ENCODE results near the gene FARP1.
"Not testable (repeated sequence)": the region's sequence is repeated elsewhere in the genome, so short reads cannot be mapped to it uniquely, and the experiment has no call there.

FARP1 gene

DNA sequence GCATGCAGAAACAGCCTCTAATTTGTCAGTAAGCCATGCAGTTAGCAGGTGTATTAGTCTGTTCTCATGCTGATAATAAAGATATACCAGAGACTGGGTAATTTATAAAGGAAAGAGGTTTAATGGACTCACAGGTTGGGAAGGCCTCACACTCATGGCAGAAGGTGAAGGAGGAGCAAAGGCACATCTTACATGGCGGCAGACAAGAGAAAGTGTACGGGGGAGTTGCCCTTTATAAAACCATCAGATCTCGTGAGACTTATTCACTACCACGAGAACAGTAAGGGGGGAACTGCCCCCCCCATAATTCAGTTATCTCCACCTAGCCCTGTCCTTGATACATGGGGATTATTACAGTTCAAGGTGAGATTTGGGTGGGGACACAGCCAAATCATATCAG is 87.9 kb downstream of the FARP1 start:
- DNase-seq, result not testable (repeated sequence)

DNA sequence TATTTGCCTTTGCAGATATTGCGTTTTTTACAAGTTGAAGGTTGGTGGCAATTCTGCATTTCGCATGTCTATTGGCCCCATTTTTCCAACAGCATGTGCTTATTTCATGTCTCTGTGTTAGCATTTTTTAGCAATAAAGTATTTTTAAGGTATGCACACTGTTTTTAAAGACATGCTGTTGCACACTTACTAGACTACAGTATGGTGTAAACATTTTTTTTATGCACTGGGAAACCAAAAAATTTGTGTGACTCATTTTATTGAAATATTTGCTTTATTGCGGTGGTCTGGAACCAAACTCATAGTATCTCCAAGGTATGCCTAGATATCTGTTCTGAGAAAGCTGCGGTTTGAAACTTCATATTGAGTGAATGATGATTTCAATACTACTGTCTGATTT is 89.6 kb downstream of the FARP1 start:
- DNase-seq, result no peak

DNA sequence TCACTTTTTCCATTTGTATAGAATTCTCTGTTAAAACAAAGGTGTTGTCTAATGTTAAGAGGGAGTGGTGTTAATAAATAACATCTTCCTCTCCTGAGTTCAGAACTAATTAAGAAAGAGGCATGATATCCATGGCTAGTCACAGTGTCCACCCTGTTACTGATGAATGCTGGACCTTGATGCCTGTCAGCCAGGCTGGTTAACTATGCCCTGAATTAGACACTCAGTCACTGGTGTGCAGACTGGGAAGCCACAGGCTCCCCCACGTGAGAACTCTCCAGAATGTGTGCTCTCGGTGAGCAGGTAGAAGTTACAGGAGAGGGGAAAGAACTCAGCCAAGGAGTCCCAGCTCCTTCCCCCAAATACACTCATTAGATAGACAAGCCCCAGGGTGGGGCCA is 90.2 kb downstream of the FARP1 start:
- no peak for DNase-seq

DNA sequence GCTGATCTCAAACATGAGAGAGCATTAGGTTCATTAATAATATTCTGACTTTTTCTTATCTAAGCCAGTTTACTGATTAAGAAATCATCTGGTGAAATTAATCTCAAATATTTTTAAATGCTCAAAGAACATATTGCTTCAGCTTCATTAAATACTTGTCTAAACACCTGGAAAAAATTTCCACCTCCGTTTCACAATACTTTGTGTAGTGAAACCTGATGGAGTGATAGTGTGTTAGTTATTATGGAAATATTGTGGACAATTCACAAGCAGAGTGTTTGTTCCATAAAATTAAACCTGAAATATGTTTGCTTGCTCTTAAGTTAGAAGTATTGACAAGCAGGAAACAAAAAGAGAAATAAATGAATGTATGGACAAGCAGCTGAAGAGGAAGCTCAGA is 91.5 kb downstream of the FARP1 start:
- DNase-seq, result no peak

DNA sequence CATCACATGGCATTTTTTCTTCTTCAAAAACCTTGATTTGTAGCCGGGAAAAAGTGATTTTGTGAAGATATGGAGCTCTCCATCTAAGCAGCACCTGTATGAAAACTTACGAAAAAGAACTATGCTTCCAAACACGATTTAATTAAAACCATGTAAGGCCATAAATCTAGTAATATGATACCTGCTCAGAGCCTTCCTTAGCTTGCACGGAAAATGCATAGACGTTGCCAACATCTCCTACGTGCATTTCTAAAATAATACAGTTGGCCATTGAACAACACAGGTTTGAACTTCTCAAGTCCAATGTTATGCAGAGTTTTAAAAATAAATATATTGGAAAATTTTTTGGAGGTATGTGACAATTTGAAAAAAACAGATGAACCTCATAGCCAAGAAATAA is 93.3 kb downstream of the FARP1 start:
- DNase-seq, result no peak

DNA sequence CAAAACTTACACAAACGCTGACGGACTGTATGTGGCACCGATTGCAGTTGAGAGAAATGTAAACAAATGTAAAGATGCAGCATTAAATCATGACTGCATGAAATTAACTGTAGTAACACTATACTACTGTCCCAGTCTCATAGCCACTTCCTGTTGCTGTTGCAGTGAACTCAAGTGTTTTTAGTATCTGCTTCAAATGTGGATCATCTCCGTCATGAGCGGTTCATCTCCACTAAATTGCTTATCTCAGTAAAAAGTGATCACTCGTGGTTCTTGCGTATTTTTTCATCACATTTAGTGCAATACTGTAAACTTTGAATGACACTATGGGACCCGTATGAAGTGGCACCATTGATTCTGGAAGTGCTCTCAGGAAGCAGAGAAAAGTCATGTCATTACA is 94.4 kb downstream of the FARP1 start:
- no peak for DNase-seq

DNA sequence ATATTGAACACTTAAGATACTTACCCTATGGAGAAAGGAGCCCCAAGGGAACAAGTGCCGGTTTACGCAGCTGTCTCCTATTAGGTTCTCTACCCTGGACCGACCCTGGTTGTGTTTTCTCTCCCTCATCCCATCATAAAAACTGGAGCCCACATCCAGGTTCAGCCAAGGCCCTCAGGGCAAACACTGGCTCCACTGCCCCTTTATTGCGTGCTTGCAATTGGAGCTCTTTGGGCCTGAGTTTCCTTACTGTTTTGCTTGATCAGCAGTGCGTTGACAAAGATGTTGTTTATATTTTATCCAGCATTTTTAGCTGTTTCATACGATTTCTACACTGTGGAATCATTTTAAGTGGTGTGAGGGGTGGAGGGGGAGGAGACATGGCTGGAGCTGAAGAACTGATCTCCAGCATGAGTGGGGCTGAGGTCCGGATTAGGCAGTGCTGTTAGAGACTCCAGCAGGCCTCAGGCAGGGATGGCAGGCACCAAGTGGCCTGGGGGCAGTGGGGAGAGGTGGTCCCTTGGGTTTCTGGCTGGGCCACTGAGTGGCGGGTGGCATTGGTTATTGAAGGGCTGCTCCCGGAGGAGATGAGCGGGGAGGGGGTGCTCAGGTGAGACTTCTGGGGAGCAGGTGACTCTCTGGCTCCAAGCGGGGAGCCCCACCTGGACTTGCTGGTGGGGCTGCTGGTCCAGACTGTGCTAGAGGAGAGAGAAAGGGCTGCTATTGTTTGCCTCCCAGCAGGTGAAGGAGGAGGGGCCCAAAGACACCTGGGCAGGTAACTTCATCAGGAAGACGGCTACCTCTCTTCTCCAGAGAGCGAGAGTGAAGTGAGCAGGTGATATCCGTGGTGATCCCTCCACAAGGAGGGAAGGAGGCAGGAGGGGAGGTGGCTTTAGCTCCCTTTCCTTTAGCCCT is 96.5 kb downstream of the FARP1 start:
- DNase-seq, result no peak

DNA sequence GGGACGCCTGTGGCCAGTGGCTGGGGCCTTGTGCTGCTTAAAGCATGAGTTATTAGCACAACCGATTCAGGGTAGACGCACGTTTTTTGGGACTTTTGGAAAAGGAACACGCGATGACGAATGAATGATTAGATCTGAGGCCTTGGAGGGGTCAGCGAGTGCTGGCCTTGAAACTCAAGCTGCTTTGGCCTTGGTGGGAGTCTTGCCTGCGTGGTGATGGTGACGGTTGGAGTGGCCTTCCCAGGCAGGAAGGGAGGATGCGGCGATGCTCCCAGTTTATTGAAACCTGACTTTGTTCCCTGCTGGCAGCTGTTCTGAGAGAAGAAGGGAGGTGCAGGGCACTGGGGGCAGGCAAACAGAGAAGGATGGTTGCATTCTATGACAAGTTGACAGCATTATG is 97.2 kb downstream of the FARP1 start:
- no peak for DNase-seq

DNA sequence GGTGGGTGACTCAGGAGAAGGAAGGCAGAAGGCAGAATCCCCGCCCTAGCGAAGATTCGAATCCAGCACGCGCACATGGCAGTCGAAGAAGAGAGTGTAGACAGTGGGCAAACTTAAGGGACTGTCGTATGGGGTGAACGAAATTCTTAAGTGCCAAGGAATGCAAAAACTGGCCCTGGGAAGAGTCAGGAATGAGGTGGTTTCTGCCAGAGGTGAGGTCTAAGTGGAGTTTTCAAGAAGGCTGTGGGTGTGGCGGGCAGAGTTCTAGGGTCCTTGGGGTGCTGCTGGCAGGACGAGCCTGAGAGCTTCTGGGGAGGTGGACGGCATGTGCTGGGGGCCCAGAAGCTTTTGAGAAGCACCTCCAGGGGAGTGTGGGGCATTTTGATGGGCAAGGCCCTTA is 98.1 kb downstream of the FARP1 start:
- no peak for DNase-seq

DNA sequence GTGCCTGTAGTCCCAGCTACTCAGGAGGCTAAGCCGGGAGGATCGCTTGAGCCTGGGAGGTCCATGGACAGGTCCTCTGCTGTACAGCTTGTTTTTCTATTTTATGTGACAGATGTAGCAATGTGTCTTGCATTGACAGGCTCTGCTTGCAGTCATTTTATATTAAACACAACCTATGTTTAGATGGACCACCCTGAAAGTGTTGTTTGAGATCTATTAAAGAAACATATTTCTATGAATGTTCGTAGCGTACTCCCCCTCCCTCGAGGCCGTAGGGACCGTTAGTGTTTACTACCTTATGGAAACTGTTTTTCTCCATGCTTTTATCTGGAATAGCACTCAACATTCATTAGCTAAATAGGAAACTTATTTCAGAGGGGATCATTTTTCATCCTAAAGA is 99.1 kb downstream of the FARP1 start:
- no peak for DNase-seq

DNA sequence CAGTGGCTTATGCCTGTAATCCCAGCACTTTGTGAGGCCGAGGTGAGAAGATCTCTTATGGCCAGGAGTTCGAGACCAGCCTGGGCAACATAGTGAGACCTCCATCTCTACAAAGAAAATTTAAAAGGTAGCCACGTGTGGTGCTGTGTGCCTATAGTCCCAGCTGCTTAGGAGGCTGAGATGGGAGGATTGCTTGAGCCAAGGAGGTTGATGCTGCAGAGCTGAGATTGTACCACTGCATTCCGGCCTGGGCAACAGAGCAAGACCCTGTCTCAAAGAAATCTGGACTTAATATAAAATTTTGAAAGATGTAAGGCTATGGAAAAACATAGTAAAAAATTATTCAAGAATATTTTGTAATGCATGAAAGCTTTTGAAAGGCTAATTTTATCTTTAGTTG is 99.5 kb downstream of the FARP1 start:
- no peak for DNase-seq

DNA sequence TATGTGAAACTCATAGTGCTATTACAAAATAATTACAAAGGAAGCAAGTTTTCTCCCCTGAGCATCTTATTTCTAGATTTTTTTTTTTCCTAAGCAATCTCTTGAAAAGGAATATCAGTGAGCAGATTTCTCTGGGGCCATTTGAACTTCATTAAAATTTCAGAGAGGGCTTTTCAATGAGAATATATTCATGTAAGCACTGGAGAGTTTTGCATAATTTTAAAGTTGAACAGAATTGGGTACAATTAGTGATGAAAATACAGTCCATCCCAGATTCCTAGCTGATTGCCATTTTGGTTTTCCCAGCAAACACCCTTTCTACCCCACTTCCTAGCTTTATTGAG is 101.0 kb downstream of the FARP1 start:
- no peak for DNase-seq

DNA sequence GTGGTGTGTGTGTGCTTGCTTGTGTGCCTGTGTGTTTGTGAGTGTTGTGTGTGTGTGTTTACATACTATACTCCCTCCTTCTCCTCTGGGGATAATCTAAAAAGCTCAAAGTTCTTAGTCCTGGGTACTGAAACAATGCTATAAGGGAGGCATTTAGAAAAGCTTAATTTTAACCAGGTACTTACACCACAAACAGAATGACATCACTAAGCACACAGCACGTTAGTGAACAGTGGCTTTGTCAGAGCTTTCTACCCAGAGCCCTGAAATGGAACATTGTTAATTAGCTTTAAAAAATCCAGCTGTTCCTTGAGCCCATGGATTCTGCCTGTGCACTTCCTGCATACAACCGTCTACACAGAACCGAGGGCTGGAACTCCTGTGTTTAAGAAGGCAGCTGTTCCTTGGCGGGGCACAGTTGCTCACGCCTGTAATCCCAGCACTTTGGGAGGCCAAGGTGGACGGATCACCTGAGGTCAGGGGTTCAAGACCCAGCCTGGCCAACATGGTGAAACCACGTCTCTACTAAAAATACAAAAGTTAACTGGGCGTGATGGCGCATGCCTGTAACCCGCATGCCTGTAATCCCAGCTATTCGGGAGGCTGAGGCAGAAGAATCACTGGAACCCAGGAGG is 103.8 kb downstream of the FARP1 start:
- DNase-seq, result no peak

DNA sequence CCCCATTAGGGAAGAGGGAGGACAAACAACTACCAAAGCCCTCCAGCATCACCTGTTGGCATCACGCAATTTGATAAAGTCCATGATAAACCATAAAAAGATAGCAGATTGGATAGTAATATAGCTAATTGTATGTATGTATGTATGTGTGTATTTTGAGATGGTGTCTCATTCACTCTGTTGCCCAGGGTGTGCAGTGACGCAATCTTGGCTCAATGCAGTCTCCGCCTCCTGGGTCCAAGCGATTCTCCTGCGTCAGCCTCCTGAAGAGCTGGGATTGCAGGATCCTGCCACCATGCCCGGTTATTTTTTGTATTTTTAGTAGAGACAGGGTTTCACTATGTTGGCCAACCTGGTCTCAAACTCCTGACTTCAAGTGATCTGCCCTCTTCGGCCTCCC is 108.8 kb downstream of the FARP1 start:
- no peak for DNase-seq

DNA sequence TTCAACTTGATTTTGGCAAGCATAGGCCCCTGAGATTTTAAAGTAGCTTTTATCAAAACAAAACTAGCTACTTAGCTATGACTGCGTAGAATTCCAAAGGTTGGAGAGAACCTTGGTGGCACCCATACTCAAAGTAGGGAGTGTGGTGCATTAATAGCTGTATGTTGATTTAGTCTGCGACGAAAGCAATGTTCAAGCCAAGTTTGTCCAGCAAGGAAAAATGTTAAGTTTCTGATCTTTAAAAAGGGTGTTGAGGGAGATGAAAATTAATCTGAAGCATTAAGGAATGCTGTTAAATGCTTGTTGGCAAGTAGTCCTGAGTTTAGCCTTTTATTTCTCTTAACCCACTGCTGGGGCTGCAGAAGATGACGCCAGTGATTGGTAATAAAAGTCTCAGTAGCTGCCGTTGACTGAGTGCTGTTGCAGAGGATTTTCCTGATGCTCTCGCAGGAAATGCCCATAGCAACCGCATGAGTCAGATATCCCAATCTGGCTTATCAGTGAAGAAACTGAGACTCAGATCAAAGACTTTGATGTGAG is 110.1 kb downstream of the FARP1 start:
- no peak for DNase-seq

DNA sequence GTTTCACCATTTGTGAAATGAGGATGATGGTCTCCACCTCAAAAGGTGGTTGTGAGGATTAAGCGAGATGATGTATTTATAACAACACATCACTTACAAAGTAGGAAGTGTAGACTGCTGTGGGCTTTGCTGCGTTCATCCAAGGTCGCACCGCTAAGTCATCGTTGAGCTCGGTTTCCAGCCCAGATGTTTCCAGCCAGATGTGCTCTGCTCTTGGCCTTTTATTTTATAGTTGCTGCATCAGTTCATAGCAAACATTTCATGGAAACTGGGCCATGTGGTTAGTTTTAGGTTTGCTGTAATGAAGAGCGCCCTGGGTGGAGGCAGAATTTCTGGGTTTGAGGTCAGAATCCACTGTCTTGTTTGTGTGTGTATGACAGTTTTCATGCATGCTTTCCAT is 110.6 kb downstream of the FARP1 start:
- DNase-seq, result no peak

DNA sequence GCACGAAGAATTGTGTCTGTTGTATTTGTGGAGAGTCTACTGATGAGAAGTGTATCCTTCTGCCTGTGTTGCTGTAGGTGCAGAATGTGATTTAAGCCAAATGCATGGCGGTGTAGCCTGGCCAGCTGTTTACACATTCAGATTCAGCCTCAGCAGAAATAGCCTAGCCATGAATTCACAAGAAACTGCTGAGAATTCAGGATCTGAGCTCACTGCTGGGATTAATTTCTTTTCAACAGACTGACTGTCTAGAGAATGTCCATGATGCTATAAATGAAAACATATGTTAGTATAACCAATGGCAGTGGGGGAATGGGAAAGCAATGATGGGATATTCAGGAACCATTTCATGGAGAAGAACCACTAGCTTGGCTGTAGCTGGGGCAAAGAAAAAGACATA is 111.6 kb downstream of the FARP1 start:
- no peak for DNase-seq

DNA sequence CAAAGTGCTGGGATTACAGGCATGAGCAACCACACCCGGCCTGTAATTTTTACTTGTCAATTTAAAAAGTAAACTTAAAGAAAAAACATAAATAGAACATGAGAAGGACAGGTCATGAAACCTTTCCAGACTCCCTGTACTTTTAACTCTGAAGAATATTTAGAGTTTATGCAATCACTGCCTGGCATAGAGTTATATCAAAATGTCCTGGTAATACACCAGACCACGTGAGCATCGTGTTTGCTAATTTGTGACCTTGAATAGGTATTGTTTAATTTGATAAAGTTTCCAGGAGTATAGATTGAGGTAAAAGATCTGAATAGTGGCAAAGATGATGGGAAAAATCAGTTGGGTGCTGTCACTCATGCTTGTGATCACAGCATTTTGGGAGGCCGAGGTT is 115.3 kb downstream of the FARP1 start:
- no peak for DNase-seq

DNA sequence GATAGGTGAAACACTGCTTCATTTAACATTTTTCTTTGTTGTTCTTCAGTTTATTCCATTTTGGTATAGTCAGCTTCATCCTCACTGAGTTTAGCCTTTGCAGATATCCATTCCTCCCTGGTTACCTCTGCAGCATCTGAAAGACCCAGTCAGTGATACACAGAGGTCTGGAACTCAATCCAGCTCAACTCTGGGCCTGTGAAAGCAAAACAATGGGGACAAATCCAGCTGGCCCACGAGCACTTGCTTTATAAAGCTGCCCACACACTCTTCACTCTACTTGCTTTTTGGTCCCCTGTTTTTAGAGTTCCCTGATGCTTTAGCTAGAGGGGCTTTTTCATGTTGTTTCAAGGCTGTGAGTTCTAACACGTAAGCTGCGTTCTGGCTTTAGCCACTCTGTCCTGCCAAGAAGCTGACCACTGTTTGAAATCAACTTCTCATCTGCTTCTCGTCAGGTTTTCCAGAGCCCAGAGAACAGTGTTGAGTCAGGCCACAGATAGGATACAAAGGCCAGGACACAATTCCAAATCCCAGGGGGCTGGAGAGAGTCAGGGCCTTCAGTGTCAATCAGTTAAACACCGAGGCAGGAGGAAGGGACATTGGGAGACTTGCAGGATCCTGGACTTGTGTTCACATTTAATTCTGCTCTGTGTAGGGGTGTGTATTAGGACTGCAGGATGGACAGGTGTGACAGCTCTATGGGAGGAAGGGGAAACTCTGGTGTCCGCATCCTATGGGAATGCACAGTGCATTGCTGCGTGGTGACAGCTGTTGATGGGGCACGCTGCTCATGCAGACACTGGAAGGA is 117.7 kb downstream of the FARP1 start:
- DNase-seq, result no peak

DNA sequence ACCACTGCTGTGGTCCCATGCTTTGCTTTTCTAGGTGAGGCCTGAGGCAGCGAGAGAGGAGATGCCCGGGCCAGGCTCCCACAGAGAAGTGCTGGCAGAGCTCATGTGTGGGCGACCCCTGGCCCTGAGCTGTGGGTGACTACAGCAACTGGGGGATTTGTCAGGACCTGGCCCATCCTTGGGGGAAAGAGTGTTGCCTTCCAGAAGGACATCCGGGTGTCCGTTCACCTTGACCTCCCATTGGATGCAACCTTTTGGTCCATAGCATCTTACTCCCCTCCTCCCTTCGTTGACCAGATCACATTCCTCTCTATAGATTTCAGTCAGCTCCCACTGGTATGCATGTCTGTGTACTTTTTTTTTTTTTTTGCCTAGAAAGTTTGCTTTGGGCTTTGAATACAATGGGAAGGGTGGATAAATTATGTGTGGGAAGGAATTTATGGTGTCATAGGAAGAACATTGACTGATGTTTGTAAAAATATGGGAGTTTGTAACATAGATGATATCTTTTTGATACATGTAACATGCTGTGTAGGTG is 118.3 kb downstream of the FARP1 start:
- DNase-seq, result no peak

DNA sequence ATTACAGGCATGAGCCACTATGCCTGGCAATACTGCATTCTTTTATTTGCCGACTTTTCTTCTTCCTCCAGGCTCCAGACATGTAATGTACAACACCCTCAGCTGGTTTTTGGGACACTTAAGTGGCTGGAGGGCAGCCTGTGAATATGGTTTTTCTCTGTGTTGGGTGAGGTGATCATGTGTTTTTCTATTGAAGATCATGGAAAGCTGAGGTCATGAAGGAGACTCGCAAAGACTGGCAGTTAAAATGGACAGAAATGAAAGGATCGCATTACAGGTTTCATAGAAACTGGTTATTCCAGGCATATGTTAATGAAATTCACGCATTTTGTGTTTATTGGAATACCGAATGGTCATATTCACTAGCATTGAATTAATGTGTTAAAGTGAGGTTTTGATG is 119.4 kb downstream of the FARP1 start:
- no peak for DNase-seq

DNA sequence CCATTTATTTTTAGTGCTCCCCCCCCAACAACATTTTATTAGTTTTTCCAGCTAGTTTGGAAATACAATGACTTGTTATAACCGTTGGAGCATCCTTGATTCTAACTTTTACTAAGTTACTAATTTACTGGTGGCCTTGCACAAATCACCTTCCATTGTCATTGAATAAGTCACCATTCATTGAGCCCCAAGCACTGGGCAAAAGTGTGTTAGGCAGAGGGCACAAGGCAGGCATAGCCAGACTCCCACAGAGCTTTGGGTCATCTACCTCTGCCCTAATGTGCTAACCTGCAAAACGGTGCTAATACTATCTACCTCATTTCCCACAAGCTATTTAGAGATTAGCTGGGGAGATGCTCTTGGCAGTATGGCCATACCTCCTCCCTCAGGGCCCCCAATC is 120.9 kb downstream of the FARP1 start:
- DNase-seq, result no peak

DNA sequence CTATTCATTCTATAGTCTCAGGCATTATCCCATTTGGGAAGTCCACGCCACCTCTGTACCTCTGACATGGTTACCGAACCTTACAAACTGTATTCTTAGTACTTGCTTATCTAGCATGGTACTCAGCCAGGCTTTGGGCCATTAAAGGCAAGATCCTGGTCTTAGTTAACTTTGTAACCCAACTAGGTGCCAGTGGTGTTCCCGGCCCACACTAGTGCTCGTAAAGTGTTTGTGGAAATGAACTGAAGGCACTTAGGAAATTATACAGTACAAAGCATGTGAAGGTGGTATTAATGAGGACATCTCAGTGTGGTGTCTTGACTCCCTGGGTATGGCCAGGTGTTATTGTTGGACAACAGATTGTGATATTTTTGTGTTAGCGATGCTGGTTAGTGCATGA is 122.0 kb downstream of the FARP1 start:
- no peak for DNase-seq
